ENCODE results near the gene SMARCB1.

Gene SMARCB1

GRCh38 chr22:23826510-23827350 lies 40.0 kb downstream of the SMARCB1 start:
- Mint-ChIP-seq H3K27me3 (no peaks in the 10 kb centered on the region), H3K27ac (peak overlapping the region; percentile 36 to 91), H3K4me3 (no peak overlapping the region), H3K4me1 (peaks cover 13% of the 10 kb centered on the region), H3K9me3 (no peaks in the 10 kb centered on the region)
- no peak for ATAC-seq
- DNase-seq = no peak

GRCh38 chr22:23827351-23827995 lies 40.7 kb downstream of the SMARCB1 start:
- Mint-ChIP-seq H3K9me3 (no peaks in the 10 kb centered on the region), H3K4me3 (no peak overlapping the region), H3K27me3 (no peaks in the 10 kb centered on the region), H3K4me1 (peaks cover 13% of the 10 kb centered on the region), H3K27ac (no peak overlapping the region)
- ATAC-seq (no peak), DNase-seq (no peak)

GRCh38 chr22:23828800-23829680 lies 42.3 kb downstream of the SMARCB1 start:
- Mint-ChIP-seq H3K9me3 (no peaks in the 10 kb centered on the region), H3K4me1 (peaks cover 13% of the 10 kb centered on the region), H3K27me3 (no peaks in the 10 kb centered on the region), H3K27ac (peak overlapping the region in 1 of 2 donors; percentile 56), H3K4me3 (no peak overlapping the region)
- no peak for ATAC-seq
- DNase-seq = no peak

- DNase-seq (no peak), ATAC-seq (no peak)
- Mint-ChIP-seq H3K9me3 (no peaks in the 10 kb centered on the region), H3K27me3 (no peaks in the 10 kb centered on the region), H3K4me3 (no peak overlapping the region), H3K4me1 (peaks cover 13% of the 10 kb centered on the region), H3K27ac (peak overlapping the region in 1 of 2 donors; percentile 5)
Observed at GRCh38 chr22:23829845-23830372, 43.1 kb downstream of the SMARCB1 start.

- H3K27me3 Mint-ChIP-seq = no peaks in the 10 kb centered on the region
Observed at GRCh38 chr22:23831261-23831660, 44.5 kb downstream of the SMARCB1 start.

GRCh38 chr22:23831781-23832180 lies 45.0 kb downstream of the SMARCB1 start:
- no peaks in the 10 kb centered on the region for H3K4me1 Mint-ChIP-seq
- no peak for DNase-seq
- ATAC-seq = no peak
- no peaks in the 10 kb centered on the region for H3K27me3 Mint-ChIP-seq
- no peak overlapping the region for H3K4me3 Mint-ChIP-seq
- H3K27ac Mint-ChIP-seq = no peak overlapping the region
- H3K9me3 Mint-ChIP-seq = no peaks in the 10 kb centered on the region

More at GRCh38 chr22:23831261-23831660, 44.5 kb downstream of the SMARCB1 start:
- Mint-ChIP-seq H3K9me3 (no peaks in the 10 kb centered on the region), H3K27ac (no peak overlapping the region), H3K4me3 (no peak overlapping the region), H3K4me1 (peaks cover 3% of the 10 kb centered on the region)
- DNase-seq (no peak), ATAC-seq (no peak)

GRCh38 chr22:23832226-23833016 lies 45.7 kb downstream of the SMARCB1 start:
- H3K27ac Mint-ChIP-seq = peak overlapping the region in 1 of 2 donors; percentile 7
- DNase-seq = no peak
- no peaks in the 10 kb centered on the region for H3K27me3 Mint-ChIP-seq

GRCh38 chr22:23833017-23833751 lies 46.4 kb downstream of the SMARCB1 start:
- no peak for ATAC-seq

More at GRCh38 chr22:23832226-23833016, 45.7 kb downstream of the SMARCB1 start:
- Mint-ChIP-seq H3K4me1 (peaks cover 4% of the 10 kb centered on the region), H3K4me3 (no peak overlapping the region), H3K9me3 (no peaks in the 10 kb centered on the region)
- no peak for ATAC-seq

GRCh38 chr22:23833911-23834317 lies 47.1 kb downstream of the SMARCB1 start:
- H3K27ac Mint-ChIP-seq = no peak overlapping the region
- H3K4me3 Mint-ChIP-seq = no peak overlapping the region
- no peaks in the 10 kb centered on the region for H3K27me3 Mint-ChIP-seq
- peaks cover 18% of the 10 kb centered on the region for H3K4me1 Mint-ChIP-seq
- no peak for ATAC-seq
- DNase-seq = no peak
- no peaks in the 10 kb centered on the region for H3K9me3 Mint-ChIP-seq

More at GRCh38 chr22:23833017-23833751, 46.4 kb downstream of the SMARCB1 start:
- Mint-ChIP-seq H3K4me3 (no peak overlapping the region), H3K4me1 (peaks cover 12% of the 10 kb centered on the region), H3K9me3 (no peaks in the 10 kb centered on the region), H3K27me3 (no peaks in the 10 kb centered on the region), H3K27ac (no peak overlapping the region)
- no peak for DNase-seq

- no peaks in the 10 kb centered on the region for H3K9me3 Mint-ChIP-seq
- H3K4me3 Mint-ChIP-seq = no peak overlapping the region
- no peak for ATAC-seq
- H3K27ac Mint-ChIP-seq = no peak overlapping the region
- DNase-seq = no peak
- no peaks in the 10 kb centered on the region for H3K27me3 Mint-ChIP-seq
- H3K4me1 Mint-ChIP-seq = peaks cover 23% of the 10 kb centered on the region
Observed at GRCh38 chr22:23834406-23834792, 47.6 kb downstream of the SMARCB1 start.

- no peak for DNase-seq
- H3K4me1 Mint-ChIP-seq = peaks cover 28% of the 10 kb centered on the region
- no peak overlapping the region for H3K4me3 Mint-ChIP-seq
- H3K9me3 Mint-ChIP-seq = no peaks in the 10 kb centered on the region
- no peak for ATAC-seq
- H3K27ac Mint-ChIP-seq = no peak overlapping the region
- H3K27me3 Mint-ChIP-seq = peaks cover 5% of the 10 kb centered on the region
Observed at GRCh38 chr22:23834793-23835483, 48.2 kb downstream of the SMARCB1 start.

GRCh38 chr22:23835484-23836144 lies 48.8 kb downstream of the SMARCB1 start:
- DNase-seq = no peak
- ATAC-seq = no peak
- Mint-ChIP-seq H3K9me3 (no peaks in the 10 kb centered on the region), H3K27me3 (peaks cover 7% of the 10 kb centered on the region), H3K27ac (peak overlapping the region in 1 of 2 donors; percentile 10), H3K4me3 (no peak overlapping the region), H3K4me1 (peaks cover 28% of the 10 kb centered on the region)

GRCh38 chr22:23836281-23836680 lies 49.5 kb downstream of the SMARCB1 start:
- DNase-seq (no peak), ATAC-seq (no peak)
- H3K9me3 Mint-ChIP-seq = no peaks in the 10 kb centered on the region
- no peak overlapping the region for H3K4me3 Mint-ChIP-seq
- no peak overlapping the region for H3K27ac Mint-ChIP-seq
- peaks cover 7% of the 10 kb centered on the region for H3K27me3 Mint-ChIP-seq
- peaks cover 28% of the 10 kb centered on the region for H3K4me1 Mint-ChIP-seq

All from stimulated activated naive CD8-positive, alpha-beta T cell treated with anti-CD3 and anti-CD28 coated beads, Interleukin-15, amount 100 ng/mL, for 72 hours (primary cell).